ENCODE data around the gene DNASE2. TPM values are rescaled to one million over a fixed set of nuclear protein-coding genes. Genes with fewer than 3 reads are reported as not detected.
A peak's percentile ranks its signal among the peaks of the same experiment; 100 is the strongest.

The DNASE2 gene
- 10 to 100 TPM; 24.6 to 34.4 (median 34.4) TPM for total RNA-seq

GRCh38 chr19:12881172-12881808 lies at the start of gene DNASE2:
Gene DNASE2, minus strand, starts transcription at chr19:12881449. Its CDS starts 74 bp downstream, at chr19:12881375.
- peak; percentile 97 for DNase-seq
- H3K9me3 ChIP-seq = no peaks in the 10 kb centered on the region
- intact Hi-C loops (cut with DNase I; ENCODE audit: low total_unique reads) (loop anchor here (10.0 kb wide), 2 partner anchors 64 to 214 kb away; partner anchors contain the start of gene RAD23A), in situ Hi-C loops (cut with MboI; ENCODE audit: low pct_ligation_motif_present in 1 of 4, low pct_unique_long_range_greater_than_20kb in 1 of 4, low sequenced_read_pairs in 3 of 4) (no loop called here)
- H3K27ac ChIP-seq = peak within 1 kb of the TSS; percentile 82 to 94 (median 90)
- TF ChIP-seq POLR2A (IDR thresholded peaks at IDR 0.05) = peak; percentile 88
- TF ChIP-seq CTCF (IDR thresholded peaks at IDR 0.05) = no peak
- TF ChIP-seq POLR2AphosphoS5 (IDR thresholded peaks at IDR 0.05) = peak; percentile 88 to 94 (median 93)
- peaks cover 13% of the 10 kb centered on the region for H3K27me3 ChIP-seq
- peaks cover 0 to 12% (median 1%) of the 10 kb centered on the region in 4 donors for H3K36me3 ChIP-seq
- peaks cover 0 to 27% (median 25%) of the 10 kb centered on the region in 4 donors for H3K4me1 ChIP-seq
- 0% methylated on average over 3 to 33 of the region's 38 CpGs for WGBS, 2 donors (ENCODE audit: low coverage in 1 of 2)
- peak within 1 kb of the TSS; percentile 64 to 81 (median 72) for H3K4me3 ChIP-seq

GRCh38 chr19:12930002-12930645 lies 48.9 kb upstream of the DNASE2 start:
- Histone ChIP-seq H3K4me1 (peaks cover 6 to 19% (median 12%) of the 10 kb centered on the region in 4 donors), H3K27ac (no peak overlapping the region), H3K4me3 (no peak overlapping the region), H3K27me3 (no peaks in the 10 kb centered on the region), H3K36me3 (peaks cover 0 to 43% (median 11%) of the 10 kb centered on the region in 4 donors), H3K9me3 (no peaks in the 10 kb centered on the region)
- TF ChIP-seq POLR2AphosphoS5 (IDR thresholded peaks at IDR 0.05) (no peak), POLR2A (IDR thresholded peaks at IDR 0.05) (no peak), CTCF (IDR thresholded peaks at IDR 0.05) (no peak), EP300 (IDR thresholded peaks at IDR 0.05; ENCODE audit: low read depth) (no peak)
- DNase-seq = no peak
- 93% methylated on average over 19 of the region's 19 CpGs; no CpG with 5 or more reads in 1 of the 2 donors for WGBS, 2 donors (ENCODE audit: low coverage in 1 of 2)
- in situ Hi-C loops (cut with MboI; ENCODE audit: low pct_ligation_motif_present in 1 of 4, low pct_unique_long_range_greater_than_20kb in 1 of 4, low sequenced_read_pairs in 3 of 4) = no loop called here
- intact Hi-C loops (cut with DNase I; ENCODE audit: low total_unique reads) = no loop called here

GRCh38 chr19:12924621-12925310 lies 43.5 kb upstream of the DNASE2 start:
- Histone ChIP-seq H3K4me1 (peaks cover 0 to 3% (median 0%) of the 10 kb centered on the region in 4 donors), H3K9me3 (no peaks in the 10 kb centered on the region), H3K36me3 (peaks cover 0 to 63% (median 26%) of the 10 kb centered on the region in 4 donors), H3K4me3 (no peak overlapping the region), H3K27ac (no peak overlapping the region), H3K27me3 (no peaks in the 10 kb centered on the region)
- DNase-seq = no peak
- whole genome bisulfite sequencing, 2 donors (ENCODE audit: low coverage in 1 of 2) = 96 to 100% methylated on average over 1 to 29 of the region's 29 CpGs
- in situ Hi-C loops (cut with MboI; ENCODE audit: low pct_ligation_motif_present in 1 of 4, low pct_unique_long_range_greater_than_20kb in 1 of 4, low sequenced_read_pairs in 3 of 4) = no loop called here
- intact Hi-C loops (cut with DNase I; ENCODE audit: low total_unique reads) = no loop called here
- TF ChIP-seq POLR2AphosphoS5 (IDR thresholded peaks at IDR 0.05) (no peak), EP300 (IDR thresholded peaks at IDR 0.05; ENCODE audit: low read depth) (no peak), CTCF (IDR thresholded peaks at IDR 0.05) (no peak), POLR2A (IDR thresholded peaks at IDR 0.05) (no peak)

GRCh38 chr19:12922959-12923358 lies 41.7 kb upstream of the DNASE2 start:
- H3K4me1 ChIP-seq = peaks cover 0 to 8% (median 7%) of the 10 kb centered on the region in 4 donors
- DNase-seq = no peak
- WGBS, 2 donors (ENCODE audit: low coverage in 1 of 2) = 96% methylated on average over 3 to 4 of the region's 4 CpGs
- intact Hi-C loops (cut with DNase I; ENCODE audit: low total_unique reads) (no loop called here), in situ Hi-C loops (cut with MboI; ENCODE audit: low pct_ligation_motif_present in 1 of 4, low pct_unique_long_range_greater_than_20kb in 1 of 4, low sequenced_read_pairs in 3 of 4) (no loop called here)
- no peaks in the 10 kb centered on the region for H3K9me3 ChIP-seq
- H3K27me3 ChIP-seq = no peaks in the 10 kb centered on the region
- H3K36me3 ChIP-seq = peaks cover 0 to 47% (median 23%) of the 10 kb centered on the region in 4 donors
- TF ChIP-seq EP300 (IDR thresholded peaks at IDR 0.05; ENCODE audit: low read depth) = no peak
- TF ChIP-seq POLR2AphosphoS5 (IDR thresholded peaks at IDR 0.05) = no peak
- TF ChIP-seq POLR2A (IDR thresholded peaks at IDR 0.05) = no peak
- H3K4me3 ChIP-seq = no peak overlapping the region
- no peak overlapping the region for H3K27ac ChIP-seq

All from transverse colon (tissue), 4 donors.